ENCODE data around the gene KCNH2. TPM values are rescaled to one million over a fixed set of nuclear protein-coding genes. Genes with fewer than 3 reads are reported as not detected.
A peak's percentile ranks its signal among the peaks of the same experiment; 100 is the strongest.
"Not testable (repeated sequence)": the region's sequence is repeated elsewhere in the genome, so short reads cannot be mapped to it uniquely, and the experiment has no call there.

KCNH2 gene
- total RNA-seq, 1 donor from 2014 or later, result 10.0 TPM

DNA sequence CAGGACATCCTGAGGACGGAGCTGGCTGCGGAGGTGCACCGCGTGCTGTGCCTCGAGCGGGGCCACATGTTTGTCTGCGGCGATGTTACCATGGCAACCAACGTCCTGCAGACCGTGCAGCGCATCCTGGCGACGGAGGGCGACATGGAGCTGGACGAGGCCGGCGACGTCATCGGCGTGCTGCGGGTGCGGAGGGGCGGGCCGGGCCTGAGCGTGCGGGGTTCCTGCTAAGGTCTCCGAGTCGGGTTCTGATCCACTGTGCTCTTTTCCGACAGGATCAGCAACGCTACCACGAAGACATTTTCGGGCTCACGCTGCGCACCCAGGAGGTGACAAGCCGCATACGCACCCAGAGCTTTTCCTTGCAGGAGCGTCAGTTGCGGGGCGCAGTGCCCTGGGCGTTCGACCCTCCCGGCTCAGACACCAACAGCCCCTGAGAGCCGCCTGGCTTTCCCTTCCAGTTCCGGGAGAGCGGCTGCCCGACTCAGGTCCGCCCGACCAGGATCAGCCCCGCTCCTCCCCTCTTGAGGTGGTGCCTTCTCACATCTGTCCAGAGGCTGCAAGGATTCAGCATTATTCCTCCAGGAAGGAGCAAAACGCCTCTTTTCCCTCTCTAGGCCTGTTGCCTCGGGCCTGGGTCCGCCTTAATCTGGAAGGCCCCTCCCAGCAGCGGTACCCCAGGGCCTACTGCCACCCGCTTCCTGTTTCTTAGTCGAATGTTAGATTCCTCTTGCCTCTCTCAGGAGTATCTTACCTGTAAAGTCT, 35.8 kb upstream of the KCNH2 start:
- H3K9me3 Mint-ChIP-seq, result no peaks in the 10 kb centered on the region
- peak overlapping the region; percentile 66 for H3K4me3 Mint-ChIP-seq
- no peak for TF ChIP-seq CTCF (conservative IDR thresholded peaks at IDR 0.05)
- no peak for DNase-seq (ENCODE audit: extremely low spot score, unreplicated experiment)
- H3K27ac Mint-ChIP-seq, result no peak overlapping the region
- H3K4me1 Mint-ChIP-seq (ENCODE audit: unreplicated experiment), result peaks cover 37% of the 10 kb centered on the region
- peaks cover 53% of the 10 kb centered on the region for H3K27me3 Mint-ChIP-seq
- no peaks in the 10 kb centered on the region for H3K36me3 Mint-ChIP-seq

DNA sequence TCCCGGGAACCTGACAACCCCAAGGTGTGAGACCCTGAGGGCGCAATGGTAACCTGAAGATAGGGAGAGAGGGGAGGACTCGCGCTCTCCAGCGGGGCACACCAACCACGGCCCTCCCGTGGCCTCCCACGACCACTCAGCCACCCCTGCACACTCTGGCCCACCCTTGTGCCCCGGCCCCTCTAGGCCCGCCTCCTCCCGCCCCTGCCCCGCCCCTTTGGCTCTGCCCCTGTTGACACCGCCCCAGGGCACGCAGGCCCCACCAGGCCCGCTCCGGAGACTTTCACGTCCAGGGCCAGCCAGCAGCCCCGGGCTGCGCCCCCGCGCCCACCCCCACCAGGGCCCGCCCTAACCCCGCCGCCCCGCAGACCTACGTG, 35.2 kb upstream of the KCNH2 start:
- TF ChIP-seq CTCF (conservative IDR thresholded peaks at IDR 0.05), result no peak
- Mint-ChIP-seq H3K4me3 (no peak overlapping the region), H3K9me3 (no peaks in the 10 kb centered on the region), H3K4me1 (ENCODE audit: unreplicated experiment) (peaks cover 37% of the 10 kb centered on the region), H3K27me3 (peaks cover 50% of the 10 kb centered on the region), H3K36me3 (no peaks in the 10 kb centered on the region), H3K27ac (no peak overlapping the region)
- DNase-seq (ENCODE audit: extremely low spot score, unreplicated experiment), result no peak

DNA sequence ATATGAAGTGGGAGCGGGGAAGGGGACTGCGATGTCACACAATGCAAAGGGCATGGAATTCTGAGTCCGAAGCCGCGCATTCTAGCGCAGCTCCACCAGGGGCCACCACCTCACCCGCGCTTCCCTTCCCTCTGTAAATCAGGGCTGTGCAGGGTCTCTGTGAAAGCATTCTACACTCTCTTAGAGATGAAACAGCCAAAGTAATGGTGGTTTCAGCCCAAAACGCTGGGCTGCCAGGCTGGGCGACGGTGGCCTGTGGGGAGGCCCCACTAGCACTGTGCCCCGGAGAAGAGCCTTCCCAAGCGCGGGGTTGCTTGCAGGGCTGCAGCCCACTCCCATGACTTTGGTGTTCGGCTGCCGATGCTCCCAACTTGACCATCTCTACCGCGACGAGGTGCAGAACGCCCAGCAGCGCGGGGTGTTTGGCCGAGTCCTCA, 34.8 kb upstream of the KCNH2 start:
- no peaks in the 10 kb centered on the region for H3K36me3 Mint-ChIP-seq
- no peaks in the 10 kb centered on the region for H3K9me3 Mint-ChIP-seq
- TF ChIP-seq CTCF (conservative IDR thresholded peaks at IDR 0.05), result peak; percentile 77
- peaks cover 37% of the 10 kb centered on the region for H3K4me1 Mint-ChIP-seq (ENCODE audit: unreplicated experiment)
- peaks cover 49% of the 10 kb centered on the region for H3K27me3 Mint-ChIP-seq
- H3K4me3 Mint-ChIP-seq, result peak overlapping the region; percentile 13
- H3K27ac Mint-ChIP-seq, result peak overlapping the region; percentile 32
- DNase-seq (ENCODE audit: extremely low spot score, unreplicated experiment), result no peak

DNA sequence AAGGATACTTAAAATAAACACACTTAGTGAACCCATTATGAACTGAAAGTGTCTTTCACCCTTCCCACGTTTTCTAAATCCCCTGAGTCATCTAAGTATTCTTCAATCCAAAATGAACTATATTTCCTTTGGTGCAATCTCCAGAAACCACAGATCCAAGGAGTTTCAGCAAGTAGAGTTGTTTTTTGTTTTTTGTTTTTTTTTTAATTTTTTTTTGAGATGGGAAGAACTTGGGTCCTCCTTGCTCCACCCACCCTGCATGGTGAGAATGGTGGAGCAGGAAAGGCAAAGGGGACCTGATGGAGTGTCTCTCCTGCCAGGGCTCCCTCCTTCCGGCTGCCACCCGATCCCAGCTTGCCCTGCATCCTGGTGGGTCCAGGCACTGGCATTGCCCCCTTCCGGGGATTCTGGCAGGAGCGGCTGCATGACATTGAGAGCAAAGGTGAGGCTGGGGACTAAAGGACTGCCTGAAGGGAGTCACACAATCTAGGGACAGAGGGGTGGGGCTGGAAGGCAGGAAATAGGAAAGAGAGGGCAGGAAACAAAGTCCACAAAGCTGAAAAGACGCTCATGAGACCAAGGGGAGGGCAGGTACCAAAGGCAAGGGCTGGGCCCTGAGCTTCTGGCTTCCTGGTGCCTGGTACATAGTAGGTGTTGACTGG, 34.0 kb upstream of the KCNH2 start:
- Mint-ChIP-seq H3K27me3 (peaks cover 43% of the 10 kb centered on the region), H3K4me3 (peak overlapping the region; percentile 39), H3K4me1 (ENCODE audit: unreplicated experiment) (peaks cover 36% of the 10 kb centered on the region), H3K27ac (peak overlapping the region; percentile 32), H3K9me3 (no peaks in the 10 kb centered on the region), H3K36me3 (no peaks in the 10 kb centered on the region)
- TF ChIP-seq CTCF (conservative IDR thresholded peaks at IDR 0.05), result no peak
- DNase-seq (ENCODE audit: extremely low spot score, unreplicated experiment), result no peak

DNA sequence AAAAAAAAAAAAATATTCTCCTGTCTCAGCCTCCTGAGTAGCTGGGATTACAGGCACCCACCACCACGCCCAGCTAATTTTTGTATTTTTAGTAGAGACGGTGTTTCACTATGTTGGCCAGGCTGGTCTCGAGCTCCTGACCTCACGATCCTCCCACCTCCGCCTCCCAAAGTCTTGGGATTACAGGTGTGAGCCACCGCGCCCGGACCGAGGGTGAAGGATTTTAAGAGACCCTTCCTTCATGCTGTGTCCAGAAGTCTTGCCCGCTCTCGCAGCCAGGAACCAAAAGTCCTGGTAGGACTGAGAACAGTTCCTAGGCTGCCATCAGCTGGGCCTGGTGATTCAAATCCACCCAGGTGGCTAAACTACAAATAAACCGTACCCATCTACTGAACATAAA, 33.5 kb upstream of the KCNH2 start:
- H3K36me3 Mint-ChIP-seq; DNase-seq (ENCODE audit: extremely low spot score, unreplicated experiment); H3K9me3 Mint-ChIP-seq: not testable (repeated sequence)
- peaks cover 41% of the 10 kb centered on the region for H3K27me3 Mint-ChIP-seq
- H3K4me1 Mint-ChIP-seq (ENCODE audit: unreplicated experiment), result peaks cover 36% of the 10 kb centered on the region
- H3K27ac Mint-ChIP-seq, result peak overlapping the region; percentile 32
- peak overlapping the region; percentile 39 for H3K4me3 Mint-ChIP-seq

DNA sequence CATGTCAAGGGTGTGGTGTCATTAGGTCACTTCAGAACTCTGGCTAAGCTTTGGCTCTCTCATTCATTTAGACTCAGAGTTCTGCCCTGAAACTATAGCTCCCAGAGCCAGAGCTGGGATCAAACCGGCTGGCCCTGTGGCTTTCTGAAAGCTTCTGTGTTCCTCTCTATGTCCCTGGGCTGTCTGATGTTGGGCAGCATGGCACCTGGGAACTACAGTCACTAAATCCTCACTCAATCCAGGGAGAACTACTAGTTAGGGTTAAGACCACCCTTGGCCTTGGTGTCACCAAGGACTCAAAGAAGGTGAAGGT, 32.9 kb upstream of the KCNH2 start:
- DNase-seq (ENCODE audit: extremely low spot score, unreplicated experiment), result no peak
- TF ChIP-seq CTCF (conservative IDR thresholded peaks at IDR 0.05), result no peak
- H3K27me3 Mint-ChIP-seq, result peaks cover 38% of the 10 kb centered on the region
- H3K36me3 Mint-ChIP-seq, result no peaks in the 10 kb centered on the region
- H3K27ac Mint-ChIP-seq, result no peak overlapping the region
- peaks cover 36% of the 10 kb centered on the region for H3K4me1 Mint-ChIP-seq (ENCODE audit: unreplicated experiment)
- no peak overlapping the region for H3K4me3 Mint-ChIP-seq
- no peaks in the 10 kb centered on the region for H3K9me3 Mint-ChIP-seq

Data from type B pancreatic cell (in vitro differentiated cells).